ENCODE measurements around the gene NBPF4.
"Not testable (repeated sequence)": the region's sequence is repeated elsewhere in the genome, so short reads cannot be mapped to it uniquely, and the experiment has no call there.

DNA sequence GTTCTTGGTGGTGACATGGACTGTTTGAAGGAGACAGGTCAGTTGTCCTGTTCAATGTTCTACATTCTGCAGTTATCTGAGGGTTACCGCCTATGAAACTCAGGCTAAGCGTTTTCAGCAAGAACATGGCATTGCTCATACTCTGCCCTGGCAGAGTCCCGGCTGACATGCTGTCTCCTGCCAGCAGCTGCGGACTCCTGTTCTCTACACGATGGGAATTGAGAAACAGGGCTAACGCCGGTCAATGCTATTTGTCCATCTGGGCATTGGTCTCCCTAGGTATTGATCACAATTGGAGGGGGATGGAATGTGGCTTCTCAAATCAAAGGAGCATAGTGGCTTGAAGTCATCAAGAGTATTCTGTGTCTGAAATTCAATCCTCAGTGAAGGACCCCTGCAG lies 20.6 kb downstream of the NBPF4 start:
- TF ChIP-seq, protein P1, sequence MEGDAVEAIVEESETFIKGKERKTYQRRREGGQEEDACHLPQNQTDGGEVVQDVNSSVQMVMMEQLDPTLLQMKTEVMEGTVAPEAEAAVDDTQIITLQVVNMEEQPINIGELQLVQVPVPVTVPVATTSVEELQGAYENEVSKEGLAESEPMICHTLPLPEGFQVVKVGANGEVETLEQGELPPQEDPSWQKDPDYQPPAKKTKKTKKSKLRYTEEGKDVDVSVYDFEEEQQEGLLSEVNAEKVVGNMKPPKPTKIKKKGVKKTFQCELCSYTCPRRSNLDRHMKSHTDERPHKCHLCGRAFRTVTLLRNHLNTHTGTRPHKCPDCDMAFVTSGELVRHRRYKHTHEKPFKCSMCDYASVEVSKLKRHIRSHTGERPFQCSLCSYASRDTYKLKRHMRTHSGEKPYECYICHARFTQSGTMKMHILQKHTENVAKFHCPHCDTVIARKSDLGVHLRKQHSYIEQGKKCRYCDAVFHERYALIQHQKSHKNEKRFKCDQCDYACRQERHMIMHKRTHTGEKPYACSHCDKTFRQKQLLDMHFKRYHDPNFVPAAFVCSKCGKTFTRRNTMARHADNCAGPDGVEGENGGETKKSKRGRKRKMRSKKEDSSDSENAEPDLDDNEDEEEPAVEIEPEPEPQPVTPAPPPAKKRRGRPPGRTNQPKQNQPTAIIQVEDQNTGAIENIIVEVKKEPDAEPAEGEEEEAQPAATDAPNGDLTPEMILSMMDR (IDR thresholded peaks at IDR 0.05) = not testable (repeated sequence)
- TF ChIP-seq POLR2A (IDR thresholded peaks at IDR 0.05) = not testable (repeated sequence)
